Eye (tissue), 1 donor: ENCODE measurements around the gene RNASET2.

Source experiments
- DNase-seq: peaks from one replicate; pipeline ENCODE4 v3.0.0-alpha.2; 2015

The RNASET2 gene, protein sequence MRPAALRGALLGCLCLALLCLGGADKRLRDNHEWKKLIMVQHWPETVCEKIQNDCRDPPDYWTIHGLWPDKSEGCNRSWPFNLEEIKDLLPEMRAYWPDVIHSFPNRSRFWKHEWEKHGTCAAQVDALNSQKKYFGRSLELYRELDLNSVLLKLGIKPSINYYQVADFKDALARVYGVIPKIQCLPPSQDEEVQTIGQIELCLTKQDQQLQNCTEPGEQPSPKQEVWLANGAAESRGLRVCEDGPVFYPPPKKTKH

DNA sequence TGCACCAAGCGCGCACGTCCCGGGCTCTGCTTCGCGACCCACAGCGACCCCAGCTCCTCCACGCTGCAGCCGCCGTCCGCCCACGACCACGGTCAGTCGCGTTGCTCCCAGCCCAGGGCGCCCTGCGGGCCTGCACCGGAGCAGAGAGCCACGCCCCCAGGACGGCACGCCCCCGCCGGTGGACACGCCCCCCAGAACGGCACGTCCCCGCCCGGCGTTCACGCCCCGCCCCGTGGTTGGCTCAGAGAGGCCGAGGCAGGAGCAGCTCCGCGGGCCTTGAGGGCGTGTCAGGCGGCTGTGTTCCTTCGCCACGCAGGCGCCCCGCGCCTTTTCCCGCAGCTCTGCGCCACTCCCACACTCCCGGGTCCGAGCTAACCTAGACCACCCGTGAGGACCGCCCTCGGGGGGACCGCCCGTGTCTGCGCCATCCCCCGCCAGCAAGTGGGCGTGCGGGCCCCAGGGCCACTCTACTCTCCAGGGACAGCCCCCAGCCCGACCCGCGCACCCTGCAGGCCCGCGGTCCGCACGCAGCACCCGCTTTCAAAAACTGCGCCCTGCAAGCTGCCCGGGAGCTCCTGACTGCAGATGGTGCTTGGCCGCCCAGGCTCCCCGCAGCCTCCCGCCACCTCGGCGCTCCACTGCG, at the start of gene RNASET2:
Gene RNASET2 (minus strand): TSS at position 107 of the 643 bp plus-strand sequence. CDS start 368 bp downstream, outside the sequence.
- peak; percentile 97 for DNase-seq

DNA sequence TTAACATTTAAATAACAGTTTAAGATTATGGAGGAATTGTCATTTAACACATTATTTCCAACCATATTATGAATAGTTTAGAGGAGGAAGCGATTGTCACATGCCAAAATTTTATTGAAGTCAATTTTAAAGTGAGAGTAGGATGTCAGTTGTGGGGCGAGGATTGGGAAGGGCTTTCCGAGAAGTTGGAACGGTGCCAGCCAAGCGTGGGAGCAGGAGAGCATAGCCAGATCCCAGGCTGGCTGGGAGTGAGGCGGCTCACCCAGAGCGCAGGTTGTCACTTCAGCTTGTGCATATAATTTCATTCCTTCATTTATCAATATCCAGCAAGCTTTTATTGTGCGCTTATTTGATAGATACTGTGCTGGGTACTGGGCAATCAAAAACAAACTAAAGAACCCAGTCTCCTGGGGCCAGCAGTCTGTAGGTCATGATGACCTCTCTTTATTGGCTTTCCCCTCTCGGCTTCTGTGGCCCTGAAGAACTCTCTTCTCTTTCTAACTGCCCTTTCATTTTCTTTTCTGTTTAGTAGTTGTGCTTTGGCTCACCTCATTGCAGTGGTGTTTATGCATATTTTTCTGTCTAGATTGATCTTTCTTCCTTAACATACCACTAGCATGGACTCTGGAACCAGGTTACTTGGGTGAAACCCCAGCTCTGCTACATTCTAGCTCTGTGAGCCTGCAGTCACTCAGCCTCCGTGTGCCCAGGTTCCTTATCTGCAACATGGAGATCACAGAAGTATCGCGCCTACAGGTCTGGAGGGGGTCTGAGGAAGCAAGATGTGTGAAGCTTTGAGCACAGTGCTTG, 49.2 kb upstream of the RNASET2 start:
- no peak for DNase-seq

DNA sequence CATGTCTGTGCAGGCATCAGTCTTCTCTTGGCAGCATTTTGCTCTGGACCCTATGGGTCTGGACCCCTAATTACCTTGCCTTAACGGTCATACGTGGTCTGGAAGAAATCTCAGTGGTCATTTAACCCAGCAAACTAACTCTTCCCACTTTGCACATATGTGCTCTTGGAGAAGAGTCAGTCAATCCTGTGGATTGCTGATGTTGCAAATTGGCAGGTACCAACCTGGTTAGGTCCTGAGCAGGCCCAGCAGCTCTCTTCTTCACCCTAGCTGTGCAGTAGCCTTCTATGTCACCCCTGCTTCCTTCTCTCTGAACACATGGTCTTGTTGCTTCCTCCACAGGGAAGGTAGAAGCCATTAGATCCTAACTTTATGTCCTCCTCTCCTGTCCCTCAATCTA, 44.4 kb upstream of the RNASET2 start:
- no peak for DNase-seq

DNA sequence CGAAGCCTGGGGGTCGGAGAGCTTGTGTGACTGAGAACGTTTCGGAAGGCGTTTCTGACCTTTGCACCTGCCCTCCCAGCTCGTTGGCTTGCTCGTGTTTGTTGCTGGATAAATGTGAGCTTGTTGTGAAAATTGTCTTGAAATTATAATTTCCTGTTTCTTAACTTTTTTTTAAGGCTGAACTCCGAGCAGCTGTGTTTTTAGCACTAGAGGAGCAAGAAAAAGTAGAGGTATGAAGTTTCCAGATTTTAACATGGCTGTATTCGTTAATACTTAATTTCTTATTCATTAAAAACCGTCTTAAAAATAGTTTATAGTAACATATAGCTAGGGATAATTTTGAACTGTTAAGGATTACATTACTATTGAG, 43.5 kb upstream of the RNASET2 start:
- DNase-seq, result no peak

DNA sequence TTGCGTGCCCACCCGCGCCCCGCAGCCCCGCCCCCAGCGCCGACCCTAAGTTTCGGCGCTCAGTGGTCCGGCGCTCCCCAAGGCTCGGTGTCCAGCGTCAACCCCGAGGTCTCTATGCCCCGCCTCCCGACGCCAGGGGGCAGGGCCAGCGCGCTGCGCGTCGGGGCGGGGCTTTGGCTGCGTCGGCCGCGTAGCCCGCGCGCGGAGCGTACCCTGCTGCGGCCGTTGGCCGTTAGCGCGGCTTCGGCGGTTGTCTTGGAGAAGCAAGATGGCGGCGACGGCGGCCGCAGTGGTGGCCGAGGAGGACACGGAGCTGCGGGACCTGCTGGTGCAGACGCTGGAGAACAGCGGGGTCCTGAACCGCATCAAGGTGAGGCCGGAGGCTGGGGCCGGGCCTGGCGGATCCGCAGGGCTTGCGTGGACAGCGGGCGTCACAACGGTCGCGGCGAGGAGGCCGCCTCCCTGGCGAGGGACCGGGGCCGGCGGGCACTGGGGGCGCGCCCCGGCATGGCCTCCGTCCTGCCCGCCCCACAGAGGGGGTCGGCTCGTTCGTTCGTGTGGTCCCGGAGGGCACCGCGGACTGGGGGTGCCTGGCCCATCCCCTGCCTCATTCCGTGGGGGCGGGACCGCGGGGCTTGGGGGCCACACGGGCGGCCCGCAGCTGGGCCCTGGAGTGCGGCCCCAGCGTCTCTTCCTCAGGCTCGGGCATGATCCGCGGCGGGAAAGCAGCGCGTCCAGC, 43.0 kb upstream of the RNASET2 start, which contains the start of gene CEP43:
Gene CEP43 (plus strand): TSS at position 253 of the 739 bp plus-strand sequence. CDS start 16 bp downstream, at position 269.
- peak; percentile 98 for DNase-seq

DNA sequence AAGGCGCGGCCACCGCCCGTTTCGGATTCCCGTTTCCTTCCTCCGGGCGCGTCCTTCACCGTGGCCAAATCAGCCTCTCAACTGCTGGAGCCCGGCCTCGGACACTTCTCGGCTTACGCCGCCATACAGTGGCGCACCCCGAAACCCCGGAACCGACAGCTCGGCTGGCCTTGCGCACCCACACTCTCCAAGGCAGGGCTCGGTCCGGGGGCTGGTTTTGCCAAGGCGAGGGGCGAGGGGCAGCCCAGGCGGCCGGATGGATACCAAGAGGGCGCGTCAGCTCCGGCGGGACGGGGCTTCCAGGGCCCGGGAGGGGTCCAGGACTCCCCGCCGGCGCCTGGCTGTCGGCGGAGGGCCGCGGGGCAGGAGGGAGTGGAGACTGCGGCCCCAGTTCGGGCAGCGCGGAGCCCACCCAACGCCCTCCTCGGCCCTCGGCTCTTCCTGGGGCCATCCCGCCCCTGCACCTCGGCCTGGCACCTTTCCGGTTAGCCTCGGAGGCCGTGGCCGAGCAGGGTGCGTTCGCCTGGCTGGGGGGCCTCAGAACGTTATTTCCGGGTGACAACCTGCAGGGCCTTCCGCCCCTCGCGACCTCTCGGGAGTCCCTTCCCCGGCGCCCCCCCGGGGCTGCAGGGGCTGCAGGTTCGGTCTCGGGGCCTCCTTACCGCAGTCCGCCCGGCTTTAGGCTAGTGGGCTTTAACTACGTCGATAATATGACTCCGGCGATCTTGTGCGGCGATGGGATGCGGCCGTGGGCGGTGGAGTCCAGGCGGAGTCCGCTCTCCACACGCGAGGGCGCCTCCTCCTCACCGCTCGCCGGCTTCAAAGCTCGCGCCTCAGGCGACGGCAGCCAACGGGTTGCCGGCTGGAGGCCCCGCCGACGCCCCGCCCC, 42.1 kb upstream of the RNASET2 start:
- peak; percentile 53 for DNase-seq

DNA sequence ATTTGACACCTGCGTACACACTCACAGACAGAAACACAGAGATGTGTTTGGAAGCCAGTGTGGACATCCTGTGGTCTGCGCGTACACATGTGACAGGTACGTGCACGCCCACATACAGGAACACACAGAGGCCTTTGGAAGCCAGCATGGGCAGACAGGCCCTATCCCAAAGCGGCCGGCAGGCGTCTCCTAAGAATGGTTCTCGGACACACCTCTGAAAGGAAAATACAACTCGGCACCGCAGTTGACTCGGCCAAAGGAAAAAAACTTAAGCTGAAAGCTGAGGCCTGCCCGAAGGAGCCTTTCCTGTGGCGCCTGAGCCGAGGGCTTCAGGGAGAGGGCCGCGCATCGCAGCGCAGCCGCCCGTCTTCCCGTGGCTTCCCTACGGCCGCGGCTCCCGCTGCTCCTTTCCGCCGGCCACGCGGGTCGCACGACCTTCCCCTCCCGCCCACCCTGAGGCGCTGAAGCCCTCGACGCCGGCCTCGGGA, 41.5 kb upstream of the RNASET2 start:
- peak; percentile 75 for DNase-seq

DNA sequence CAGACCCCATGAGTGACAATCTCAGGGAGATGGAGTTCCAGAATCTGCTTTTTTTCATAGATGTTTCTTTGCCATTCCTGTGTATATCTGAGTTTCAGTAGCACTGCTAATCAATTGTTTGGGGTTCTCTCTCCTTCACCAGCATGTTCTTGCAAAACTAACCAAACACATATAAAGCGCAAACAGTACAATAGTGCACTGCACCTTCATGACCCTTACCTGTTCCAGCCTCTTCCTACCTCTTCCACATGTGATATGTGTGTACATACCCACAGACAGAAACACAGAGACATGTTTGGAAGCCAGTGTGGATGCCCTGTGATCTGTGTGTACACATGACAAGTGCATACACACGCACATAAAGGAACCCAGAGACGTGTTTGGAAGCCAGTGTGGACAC, 41.0 kb upstream of the RNASET2 start:
- no peak for DNase-seq

DNA sequence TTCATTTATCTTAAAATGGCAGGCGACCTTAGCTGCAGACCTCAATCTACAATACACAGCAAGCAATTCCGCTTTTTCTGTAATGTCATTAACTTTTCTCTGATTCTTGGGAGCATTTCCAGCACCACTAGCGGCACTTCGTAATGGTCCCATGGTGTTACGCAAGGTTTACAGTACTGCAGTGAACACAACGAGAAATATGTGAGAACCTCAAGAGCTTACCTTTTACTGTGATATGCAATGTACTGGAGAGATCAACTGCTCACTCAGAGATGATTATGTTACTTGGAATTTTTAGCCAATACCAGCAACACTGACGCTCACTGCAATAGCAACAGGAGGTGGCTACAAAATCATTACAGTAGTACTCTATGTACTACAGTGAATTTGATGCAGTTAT, 40.1 kb upstream of the RNASET2 start:
- DNase-seq, result no peak

DNA sequence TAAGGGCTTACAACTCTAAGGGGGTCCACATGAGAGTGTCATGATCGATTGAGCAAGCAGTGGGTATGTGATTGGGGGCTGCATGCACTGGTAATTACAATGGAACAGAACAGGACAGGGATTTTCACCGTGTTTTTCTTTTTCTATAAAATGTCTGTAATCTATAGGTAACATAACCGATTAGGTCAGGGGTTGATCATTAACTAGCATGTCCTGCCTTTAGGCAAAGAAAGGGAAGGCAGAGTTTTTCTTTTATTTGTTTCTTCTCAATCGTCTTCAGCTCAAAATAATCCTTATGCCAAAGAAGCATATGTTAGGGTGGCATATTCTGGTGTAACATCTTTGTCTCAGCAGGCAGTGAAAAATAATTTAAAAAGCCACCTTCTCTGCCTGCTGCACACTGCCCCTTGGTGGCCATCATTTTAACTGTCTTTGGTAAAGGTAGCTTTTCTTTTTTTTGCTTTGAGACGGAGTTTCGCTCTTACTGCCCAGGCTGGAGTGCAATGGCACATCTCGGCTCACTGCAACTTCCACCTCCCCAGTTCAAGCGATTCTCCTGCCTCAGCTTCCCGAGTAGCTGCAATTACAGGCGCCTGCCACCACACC, 33.2 kb upstream of the RNASET2 start:
- DNase-seq, result peak; percentile 50

DNA sequence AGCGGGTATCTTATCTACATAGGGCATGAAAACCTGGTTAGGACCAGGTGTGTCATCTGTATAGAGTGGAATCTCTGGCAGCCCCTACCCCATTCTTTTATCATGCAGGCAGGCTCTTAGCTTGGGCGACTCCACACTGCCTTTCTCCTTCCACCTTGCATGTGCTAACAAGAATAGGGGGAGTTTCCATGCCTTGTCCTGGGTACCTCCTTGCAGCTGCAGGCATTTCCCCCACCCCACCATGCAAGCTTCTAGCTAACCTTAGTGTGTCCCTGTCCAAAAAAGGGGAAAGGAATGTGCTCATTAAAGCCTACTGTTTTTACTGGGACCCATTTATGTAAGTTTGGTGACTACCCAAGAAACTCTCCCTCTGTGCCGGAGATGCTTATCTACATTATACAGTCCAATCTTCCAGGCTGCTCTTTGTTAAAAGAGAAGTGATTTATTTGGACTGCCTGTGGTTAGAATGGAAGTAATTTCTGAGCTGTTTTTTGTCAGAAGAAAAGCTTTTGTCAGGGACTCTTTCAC, 32.4 kb upstream of the RNASET2 start:
- no peak for DNase-seq

DNA sequence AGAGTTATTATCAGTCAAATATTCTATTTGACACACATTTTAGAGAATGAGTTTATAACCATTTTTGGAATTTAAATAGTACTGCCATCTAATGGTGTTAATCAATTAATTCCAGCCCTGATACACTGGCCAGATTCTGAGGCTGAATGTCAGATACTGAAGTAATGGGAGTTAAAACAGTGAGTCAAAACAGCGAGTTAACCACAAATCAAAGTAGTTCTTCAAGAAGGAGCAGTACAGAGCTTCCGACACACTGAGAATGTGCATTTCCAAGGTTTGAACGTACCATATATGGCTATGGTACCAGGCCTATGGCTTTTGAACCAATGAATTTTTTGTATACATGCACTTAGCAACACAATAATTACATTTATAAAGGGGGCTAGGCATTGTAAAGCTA, 31.6 kb upstream of the RNASET2 start:
- no peak for DNase-seq

DNA sequence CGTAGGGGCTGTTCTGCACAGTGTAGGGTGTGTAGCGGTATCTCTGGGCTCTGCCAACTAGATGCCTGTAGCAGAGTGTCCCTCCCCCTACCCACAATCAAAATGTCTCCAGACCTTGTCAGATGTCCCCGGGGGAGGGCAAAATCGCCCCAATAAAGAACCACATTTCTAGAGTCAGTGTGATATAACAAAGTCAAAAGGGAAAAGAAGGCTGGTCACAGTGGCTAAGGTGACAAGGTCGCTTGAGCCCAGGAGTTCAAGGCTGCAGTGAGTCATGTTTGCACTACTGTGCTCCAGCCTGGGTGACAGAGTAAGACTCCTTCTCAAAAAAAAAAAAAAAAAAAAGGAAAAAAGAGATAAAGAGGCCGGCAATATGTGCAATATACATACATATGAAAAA, 31.1 kb upstream of the RNASET2 start:
- no peak for DNase-seq

DNA sequence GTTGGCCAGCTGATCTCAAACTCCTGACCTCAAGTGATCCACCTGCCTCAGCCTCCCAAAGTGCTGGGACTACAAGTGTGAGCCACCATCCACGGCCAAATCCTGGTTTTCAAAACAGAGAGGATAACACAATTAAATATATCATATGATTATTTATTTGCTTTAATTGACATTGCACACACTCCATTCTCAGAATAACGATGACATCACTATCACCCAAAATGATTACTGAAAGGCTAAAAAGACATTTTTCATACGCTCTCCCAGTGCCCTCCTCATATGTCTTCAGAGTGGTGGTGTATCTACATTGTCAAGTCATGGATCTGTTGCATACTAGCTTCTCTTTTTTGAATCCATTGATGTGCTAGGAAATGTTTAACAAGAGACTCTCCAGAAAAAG, 24.4 kb upstream of the RNASET2 start:
- DNase-seq, result no peak

DNA sequence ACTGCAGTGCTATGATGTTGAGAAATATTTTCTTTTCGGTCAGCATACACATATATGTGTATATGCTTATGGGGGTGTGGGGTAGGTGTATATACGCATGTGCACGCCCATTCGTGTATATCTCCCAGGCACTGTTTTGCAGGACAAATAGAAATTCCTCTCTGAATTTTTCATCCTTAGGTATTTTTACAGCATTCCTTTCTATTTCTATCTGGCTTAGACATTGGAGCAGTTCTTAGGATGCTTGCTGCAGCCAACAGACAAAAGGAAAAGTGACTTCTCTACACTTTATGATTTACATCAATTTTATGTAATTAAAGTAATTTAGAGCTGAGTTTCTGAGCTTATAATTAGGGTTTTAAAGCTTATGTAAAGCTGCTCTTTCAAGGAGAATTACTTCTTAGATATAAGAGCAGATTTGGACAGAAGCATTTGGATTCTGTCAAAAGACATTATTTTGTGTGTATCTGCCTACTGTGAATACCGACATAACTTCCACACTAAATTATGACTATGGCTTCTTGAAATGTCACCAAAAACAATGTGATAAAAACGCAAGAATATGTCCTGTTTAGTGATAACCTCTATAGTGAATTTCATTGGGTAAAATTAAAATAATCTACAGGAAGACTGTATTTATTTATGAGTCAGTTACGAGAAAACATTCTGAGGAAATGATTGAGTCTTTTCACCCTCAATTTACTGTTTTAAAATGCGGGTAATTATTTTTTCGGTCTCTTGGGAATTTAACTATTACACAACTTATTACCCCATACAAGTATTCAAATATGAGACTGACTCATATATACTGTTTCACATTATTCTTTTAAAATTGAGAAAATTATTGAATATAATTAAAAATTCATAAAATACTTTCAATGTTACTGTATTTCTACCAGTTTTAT, 21.5 kb upstream of the RNASET2 start:
- DNase-seq, result no peak

DNA sequence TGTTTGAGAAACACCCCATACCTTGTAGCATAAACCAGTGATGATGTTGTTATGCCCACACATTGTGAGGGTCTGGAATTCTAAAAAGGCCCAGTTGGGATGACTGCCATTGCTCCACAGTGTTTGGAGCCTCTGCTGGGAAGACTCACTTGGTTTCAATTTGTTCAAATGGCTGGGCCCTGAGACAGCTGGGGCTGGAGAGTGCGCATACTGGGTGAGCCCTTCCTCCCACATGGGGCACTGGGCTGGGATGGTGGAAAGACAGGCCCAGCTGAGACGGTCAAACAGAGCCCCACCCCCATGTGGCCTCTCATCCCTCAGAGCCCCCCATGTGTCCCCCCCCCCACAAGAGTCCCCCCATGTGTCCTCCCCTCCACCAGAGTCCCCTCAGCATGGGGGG, 20.3 kb upstream of the RNASET2 start:
- no peak for DNase-seq

DNA sequence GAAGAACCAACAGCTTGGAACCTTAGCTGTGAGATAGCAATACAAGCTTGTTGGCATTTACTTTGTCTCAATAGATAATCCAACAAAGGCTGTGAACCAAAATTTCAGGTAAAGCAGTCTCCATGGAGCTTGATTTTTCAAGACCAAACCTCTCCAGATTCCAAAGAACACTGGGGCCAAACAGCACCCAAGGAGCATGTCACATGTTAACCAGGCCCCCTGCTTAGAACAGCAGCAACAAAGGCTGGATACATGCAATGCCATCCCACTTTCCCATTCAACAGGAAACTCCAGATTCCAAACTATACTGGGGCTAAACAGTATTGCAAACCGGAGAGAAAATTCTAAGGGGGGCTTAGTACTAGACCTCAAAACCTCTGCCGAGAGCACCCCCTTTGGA, 15.8 kb upstream of the RNASET2 start:
- DNase-seq, result no peak

DNA sequence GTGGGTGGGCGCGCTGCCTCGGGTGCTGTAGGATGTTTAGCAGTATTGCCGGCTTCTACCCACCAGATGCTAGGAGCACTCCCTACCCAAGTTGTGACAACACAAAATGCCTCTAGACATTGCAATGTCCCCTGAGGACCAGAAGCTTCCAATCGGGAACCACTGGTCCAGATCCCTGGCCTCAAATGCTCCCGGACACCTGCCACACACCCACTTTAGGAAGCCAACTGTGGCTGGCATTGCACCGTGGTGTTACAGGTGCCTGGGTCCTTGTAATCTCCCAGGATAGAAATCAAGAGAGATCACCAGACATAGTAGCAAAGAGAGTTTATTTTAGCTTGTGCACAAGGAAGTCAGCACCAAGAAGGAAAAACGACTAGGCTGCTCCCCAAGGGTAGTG, 14.9 kb upstream of the RNASET2 start:
- no peak for DNase-seq

DNA sequence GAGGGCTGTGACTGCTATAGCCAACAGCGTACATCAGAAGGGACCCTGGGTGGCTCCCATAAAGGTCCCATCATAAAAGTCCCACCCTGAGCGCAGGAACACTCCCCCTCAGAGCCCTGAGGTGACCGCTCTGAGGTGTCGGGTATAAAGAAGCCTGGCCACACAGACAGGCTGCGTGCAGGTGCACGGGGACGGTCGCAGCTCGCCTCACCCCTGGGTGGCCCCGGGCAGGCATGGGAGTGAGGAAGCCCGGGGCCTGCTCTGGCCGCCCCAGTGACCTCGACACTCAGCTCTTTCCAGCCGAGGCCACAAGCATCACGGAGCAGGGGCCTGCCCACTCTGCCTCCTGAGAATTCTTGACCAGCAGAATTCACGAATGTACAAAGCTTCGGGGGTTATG, 14.4 kb upstream of the RNASET2 start:
- DNase-seq, result no peak

DNA sequence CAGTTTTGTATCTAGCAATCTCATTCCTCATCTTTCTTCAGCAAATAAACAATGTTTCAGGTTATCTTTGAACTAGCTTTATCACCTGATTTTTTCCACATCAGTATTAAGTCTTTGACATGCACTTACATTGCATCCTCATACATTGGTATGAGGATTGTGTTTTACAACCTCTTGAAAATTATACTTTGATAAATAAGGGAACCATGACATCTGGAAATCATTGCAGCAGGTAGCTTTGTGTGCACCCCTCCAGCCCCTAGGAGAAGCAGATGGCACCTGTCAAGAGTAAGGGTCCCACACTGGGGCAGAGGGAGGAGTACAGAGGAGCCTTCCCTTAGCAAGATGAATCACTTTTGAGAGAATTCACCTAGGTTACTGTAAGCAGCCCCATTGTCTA, 13.7 kb upstream of the RNASET2 start:
- DNase-seq, result no peak
